ENCODE data around the gene EEIG1. TPM values are rescaled to one million over a fixed set of nuclear protein-coding genes. Genes with fewer than 3 reads are reported as not detected.

EEIG1 gene
- total and polyA plus RNA-seq, 2 donors (not counting 1 experiment from before 2014, with no cell fraction given) = 57.2 to 245 TPM

DNA sequence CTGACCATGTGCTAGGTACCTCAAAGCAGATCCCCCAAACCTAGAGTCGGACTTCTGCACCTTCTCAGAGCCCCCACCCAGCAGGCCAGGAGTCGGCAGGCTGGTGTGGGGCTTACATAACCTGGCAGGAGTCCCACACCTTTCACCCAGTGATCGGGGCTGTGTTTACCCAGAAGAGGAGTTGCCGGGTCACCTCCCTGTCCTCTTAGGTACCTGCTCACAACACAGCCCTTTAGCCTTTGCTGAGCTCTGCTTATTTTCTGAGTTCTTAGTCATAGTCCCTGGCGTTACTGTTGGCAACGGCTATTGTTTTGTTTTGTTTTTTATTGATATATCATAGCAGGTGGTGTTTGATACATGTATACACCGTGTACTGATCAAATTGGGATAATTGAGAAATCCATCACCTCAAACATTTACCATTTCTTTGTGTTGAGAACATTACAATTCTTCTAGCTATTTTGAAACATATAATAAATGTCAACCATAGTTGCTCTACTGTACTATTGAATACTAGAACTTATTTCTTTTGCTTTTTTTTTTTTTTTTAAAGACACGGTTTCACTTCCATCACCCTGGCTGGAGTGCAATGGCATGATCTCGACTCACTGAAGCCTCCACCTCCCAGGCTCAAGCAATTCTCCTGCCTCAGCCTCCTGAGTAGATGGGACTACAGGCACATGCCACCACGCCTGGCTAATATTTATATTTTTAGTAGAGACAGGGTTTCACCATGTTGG is 10.4 kb upstream of the EEIG1 start:
- Mint-ChIP-seq H3K27me3 (no peaks in the 10 kb centered on the region), H3K4me1 (peaks cover 42% of the 10 kb centered on the region), H3K9me3 (ENCODE audit: insufficient read depth) (no peaks in the 10 kb centered on the region), H3K27ac (peak overlapping the region; percentile 67), H3K4me3 (peak overlapping the region; percentile 5)
- Histone ChIP-seq H3K27me3 (replicated peaks in 1 of 4; ENCODE audit: control extremely low read depth in 1 of 4, control insufficient read depth in 3 of 4, insufficient read depth in 4 of 4, low read length in 3 of 4) (no peaks in the 10 kb centered on the region), H3K9me3 (ENCODE audit: control extremely low read depth in 1 of 3, control insufficient read depth in 2 of 3, insufficient read depth in 1 of 3, low read length in 2 of 3) (peaks cover 0 to 4% (median 0%) of the 10 kb centered on the region in 3 donors), H3K4me2 (replicated peaks; ENCODE audit: low read depth, low read length, poor library complexity, severe bottlenecking) (peak overlapping the region; percentile 44), H3K27ac (ENCODE audit: low read length in 2 of 2) (peak overlapping the region; percentile 72 to 80), H4K20me1 (ENCODE audit: control insufficient read depth, insufficient read depth, low read length, poor library complexity, severe bottlenecking) (no peaks in the 10 kb centered on the region), H3K9ac (ENCODE audit: low read length) (no peak overlapping the region), H3K79me2 (ENCODE audit: control insufficient read depth, insufficient read depth, low read length) (no peaks in the 10 kb centered on the region), H3K36me3 (replicated peaks in 1 of 2; ENCODE audit: control extremely low read depth in 1 of 2, control insufficient read depth in 1 of 2, extremely low read depth in 1 of 2, insufficient read depth in 2 of 2, low read length in 1 of 2) (no peaks in the 10 kb centered on the region), H2AFZ (ENCODE audit: insufficient read depth, low read depth, low read length, poor library complexity, severe bottlenecking) (peak overlapping the region; percentile 6), H3K4me1 (ENCODE audit: control insufficient read depth in 2 of 2, insufficient read depth in 2 of 2, low read length in 2 of 2) (peaks cover 31 to 39% of the 10 kb centered on the region in 2 donors), H3K4me3 (ENCODE audit: control extremely low read depth in 1 of 5, extremely low read depth in 1 of 5, insufficient read depth in 1 of 5, low read depth in 2 of 5, low read length in 4 of 5) (no peak overlapping the region)
- TF ChIP-seq, protein P1, sequence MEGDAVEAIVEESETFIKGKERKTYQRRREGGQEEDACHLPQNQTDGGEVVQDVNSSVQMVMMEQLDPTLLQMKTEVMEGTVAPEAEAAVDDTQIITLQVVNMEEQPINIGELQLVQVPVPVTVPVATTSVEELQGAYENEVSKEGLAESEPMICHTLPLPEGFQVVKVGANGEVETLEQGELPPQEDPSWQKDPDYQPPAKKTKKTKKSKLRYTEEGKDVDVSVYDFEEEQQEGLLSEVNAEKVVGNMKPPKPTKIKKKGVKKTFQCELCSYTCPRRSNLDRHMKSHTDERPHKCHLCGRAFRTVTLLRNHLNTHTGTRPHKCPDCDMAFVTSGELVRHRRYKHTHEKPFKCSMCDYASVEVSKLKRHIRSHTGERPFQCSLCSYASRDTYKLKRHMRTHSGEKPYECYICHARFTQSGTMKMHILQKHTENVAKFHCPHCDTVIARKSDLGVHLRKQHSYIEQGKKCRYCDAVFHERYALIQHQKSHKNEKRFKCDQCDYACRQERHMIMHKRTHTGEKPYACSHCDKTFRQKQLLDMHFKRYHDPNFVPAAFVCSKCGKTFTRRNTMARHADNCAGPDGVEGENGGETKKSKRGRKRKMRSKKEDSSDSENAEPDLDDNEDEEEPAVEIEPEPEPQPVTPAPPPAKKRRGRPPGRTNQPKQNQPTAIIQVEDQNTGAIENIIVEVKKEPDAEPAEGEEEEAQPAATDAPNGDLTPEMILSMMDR (IDR thresholded peaks at IDR 0.05) = no peak
- ATAC-seq (ENCODE audit: low read depth) (peak; percentile 42), DNase-seq (peak; percentile 75)
- ChIA-PET POLR2A (interaction anchor here (0.5 to 1.9 kb wide), 10 partner anchors 12 to 707 kb away, joined by 3 to 8 read pairs (median 4); no protein-coding TSS in a partner anchor), CTCF (interaction anchor here (0.7 to 1.2 kb wide), 5 partner anchors 26 to 88 kb away, joined by 3 to 4 read pairs (median 3); no protein-coding TSS in a partner anchor)
- intact Hi-C loops (cut with micrococcal nuclease) = no loop called here
- 88% methylated on average over 3 of the region's 10 CpGs for WGBS (ENCODE audit: insufficient coverage)

DNA sequence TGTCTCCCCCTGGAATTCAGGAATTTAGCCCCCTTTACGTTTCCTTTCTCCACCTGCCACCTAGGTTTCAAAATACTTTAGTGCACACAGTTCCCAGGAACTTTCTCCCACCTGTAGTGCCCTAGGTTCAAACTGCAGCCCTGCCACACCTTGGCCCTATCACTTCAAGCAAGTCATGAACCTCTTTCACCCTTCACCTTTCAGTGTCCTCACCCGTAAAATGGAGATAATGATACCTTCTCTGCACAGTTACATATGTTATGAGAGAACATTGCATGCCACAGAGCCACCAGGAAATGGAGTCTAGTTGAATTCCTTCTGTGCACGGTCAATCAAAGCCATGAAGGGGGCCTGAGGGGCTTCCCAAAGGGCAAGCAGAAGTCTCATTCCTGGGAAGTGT is 9.8 kb upstream of the EEIG1 start:
- POLR2A ChIA-PET = interaction anchor here (0.5 to 1.9 kb wide), 4 partner anchors 13 to 47 kb away, joined by 3 to 7 read pairs (median 6); no protein-coding TSS in a partner anchor
- peak overlapping the region; percentile 72 to 80 for H3K27ac ChIP-seq (ENCODE audit: low read length in 2 of 2)
- intact Hi-C loops (cut with micrococcal nuclease) = no loop called here
- CTCF ChIA-PET = interaction anchor here (0.7 to 1.2 kb wide), 3 partner anchors 47 to 88 kb away, joined by 3 to 4 read pairs (median 4); no protein-coding TSS in a partner anchor
- Mint-ChIP-seq H3K9me3 (ENCODE audit: insufficient read depth) (no peaks in the 10 kb centered on the region), H3K27me3 (no peaks in the 10 kb centered on the region), H3K4me1 (peaks cover 42% of the 10 kb centered on the region), H3K4me3 (peak overlapping the region; percentile 33), H3K27ac (peak overlapping the region; percentile 67)
- no peaks in the 10 kb centered on the region for H4K20me1 ChIP-seq (ENCODE audit: control insufficient read depth, insufficient read depth, low read length, poor library complexity, severe bottlenecking)
- H3K9me3 ChIP-seq (ENCODE audit: control extremely low read depth in 1 of 3, control insufficient read depth in 2 of 3, insufficient read depth in 1 of 3, low read length in 2 of 3) = peaks cover 0 to 4% (median 0%) of the 10 kb centered on the region in 3 donors
- peak overlapping the region; percentile 6 for H2AFZ ChIP-seq (ENCODE audit: insufficient read depth, low read depth, low read length, poor library complexity, severe bottlenecking)
- no peaks in the 10 kb centered on the region for H3K79me2 ChIP-seq (ENCODE audit: control insufficient read depth, insufficient read depth, low read length)
- ATAC-seq (ENCODE audit: low read depth) (no peak), DNase-seq (no peak)
- H3K36me3 ChIP-seq (replicated peaks in 1 of 2; ENCODE audit: control extremely low read depth in 1 of 2, control insufficient read depth in 1 of 2, extremely low read depth in 1 of 2, insufficient read depth in 2 of 2, low read length in 1 of 2) = no peaks in the 10 kb centered on the region
- H3K27me3 ChIP-seq (replicated peaks in 1 of 4; ENCODE audit: control extremely low read depth in 1 of 4, control insufficient read depth in 3 of 4, insufficient read depth in 4 of 4, low read length in 3 of 4) = no peaks in the 10 kb centered on the region
- peak overlapping the region; percentile 44 for H3K4me2 ChIP-seq (replicated peaks; ENCODE audit: low read depth, low read length, poor library complexity, severe bottlenecking)
- peaks cover 31 to 44% of the 10 kb centered on the region in 2 donors for H3K4me1 ChIP-seq (ENCODE audit: control insufficient read depth in 2 of 2, insufficient read depth in 2 of 2, low read length in 2 of 2)
- TF ChIP-seq, protein P1 (IDR thresholded peaks at IDR 0.05) = no peak
- no peak for TF ChIP-seq EZH2 (IDR thresholded peaks at IDR 0.05; ENCODE audit: borderline replicate concordance, insufficient read depth, low read depth, low read length, poor library complexity, severe bottlenecking)
- 73% methylated on average over 3 of the region's 3 CpGs for WGBS (ENCODE audit: insufficient coverage)
- no peak overlapping the region for H3K9ac ChIP-seq (ENCODE audit: low read length)
- no peak overlapping the region for H3K4me3 ChIP-seq (ENCODE audit: control extremely low read depth in 1 of 5, extremely low read depth in 1 of 5, insufficient read depth in 1 of 5, low read depth in 2 of 5, low read length in 4 of 5)

Data from B cell (primary cell).